Measurements from ENCODE around the gene POU6F2.

The POU6F2 gene

GRCh38 chr7:39069896-39070881, 92.5 kb downstream of the POU6F2 start:
- DNase-seq (ENCODE audit: low spot score): no peak

- no peak for DNase-seq (ENCODE audit: low spot score)
Observed at GRCh38 chr7:39071116-39071515, 93.4 kb downstream of the POU6F2 start.

- no peak for DNase-seq (ENCODE audit: low spot score)
Observed at GRCh38 chr7:39073432-39073831, 95.7 kb downstream of the POU6F2 start.

- DNase-seq (ENCODE audit: low spot score): no peak
Observed at GRCh38 chr7:39075210-39075609, 97.5 kb downstream of the POU6F2 start.

GRCh38 chr7:39083781-39084180, 106.1 kb downstream of the POU6F2 start:
- DNase-seq (ENCODE audit: low spot score): no peak

- DNase-seq (ENCODE audit: low spot score): no peak
Observed at GRCh38 chr7:39084349-39084748, 106.6 kb downstream of the POU6F2 start.

GRCh38 chr7:39085189-39085588, 107.5 kb downstream of the POU6F2 start:
- no peak for DNase-seq (ENCODE audit: low spot score)

GRCh38 chr7:39085590-39086049, 107.9 kb downstream of the POU6F2 start:
- no peak for DNase-seq (ENCODE audit: low spot score)

GRCh38 chr7:39086638-39087360, 109.1 kb downstream of the POU6F2 start:
- no peak for DNase-seq (ENCODE audit: low spot score)

GRCh38 chr7:39088730-39089593, 111.3 kb downstream of the POU6F2 start:
- no peak for DNase-seq (ENCODE audit: low spot score)

GRCh38 chr7:39091145-39091544, 113.4 kb downstream of the POU6F2 start:
- no peak for DNase-seq (ENCODE audit: low spot score)

GRCh38 chr7:39091774-39092173, 114.1 kb downstream of the POU6F2 start:
- no peak for DNase-seq (ENCODE audit: low spot score)

- no peak for DNase-seq (ENCODE audit: low spot score)
Observed at GRCh38 chr7:39094731-39095130, 117.0 kb downstream of the POU6F2 start.

GRCh38 chr7:39095875-39096619, 118.3 kb downstream of the POU6F2 start:
- DNase-seq (ENCODE audit: low spot score): no peak

- DNase-seq (ENCODE audit: low spot score): no peak
Observed at GRCh38 chr7:39098506-39098905, 120.8 kb downstream of the POU6F2 start.

- no peak for DNase-seq (ENCODE audit: low spot score)
Observed at GRCh38 chr7:39099146-39099545, 121.4 kb downstream of the POU6F2 start.

- DNase-seq (ENCODE audit: low spot score): no peak
Observed at GRCh38 chr7:39100270-39100669, 122.6 kb downstream of the POU6F2 start.

GRCh38 chr7:39102234-39102633, 124.5 kb downstream of the POU6F2 start:
- DNase-seq (ENCODE audit: low spot score): no peak

GRCh38 chr7:39105720-39106119, 128.0 kb downstream of the POU6F2 start:
- no peak for DNase-seq (ENCODE audit: low spot score)

GRCh38 chr7:39125846-39126245, 148.1 kb downstream of the POU6F2 start:
- no peak for DNase-seq (ENCODE audit: low spot score)

- no peak for DNase-seq (ENCODE audit: low spot score)
Observed at GRCh38 chr7:39127058-39127457, 149.3 kb downstream of the POU6F2 start.

Data from hematopoietic multipotent progenitor cell treated with erythropoietin and hydrocortisone succinate and interleukin-3 and kit ligand, for 15 days (in vitro differentiated cells).